Stimulated activated CD8-positive, alpha-beta memory T cell treated with anti-CD3 and anti-CD28 coated beads, Interleukin-15, amount 100 ng/mL, for 4 hours (primary cell): ENCODE measurements around the gene LY6G6D.

Source experiments
- DNase-seq, 2 donors: peaks; one replicate each; pipeline ENCODE4 v3.0.0-alpha.2; 2020; ENCODE audit warnings: low read depth in 2 of 2

The LY6G6D gene

GRCh38 chr6:31764198-31764597 lies 49.0 kb downstream of the LY6G6D start:
- DNase-seq, result no peak

- no peak for DNase-seq
These were observed 50.4 kb downstream of the LY6G6D start for GRCh38 chr6:31765559-31765909.

- DNase-seq, result no peak
These were observed 51.0 kb downstream of the LY6G6D start for GRCh38 chr6:31765910-31766794.

- DNase-seq, result no peak
These were observed 52.0 kb downstream of the LY6G6D start for GRCh38 chr6:31767096-31767645.
